ENCODE results near the gene FBXW5.

The FBXW5 gene

GRCh38 chr9:136902259-136902821 is 42.2 kb downstream of the FBXW5 start:
- DNase-seq = no peak

- DNase-seq = no peak
Observed at GRCh38 chr9:136901516-136902258, 42.9 kb downstream of the FBXW5 start.

- DNase-seq = no peak
Observed at GRCh38 chr9:136900988-136901515, 43.5 kb downstream of the FBXW5 start.

GRCh38 chr9:136900556-136900955 is 44.0 kb downstream of the FBXW5 start:
- DNase-seq = no peak

GRCh38 chr9:136899196-136899595 is 45.3 kb downstream of the FBXW5 start:
- no peak for DNase-seq

GRCh38 chr9:136898483-136899100 is 45.9 kb downstream of the FBXW5 start:
- DNase-seq = no peak

- DNase-seq = no peak
Observed at GRCh38 chr9:136896027-136896426, 48.5 kb downstream of the FBXW5 start.

- DNase-seq = no peak
Observed at GRCh38 chr9:136890661-136891060, 53.9 kb downstream of the FBXW5 start.

Data from NCI-H146 (cell line).